Stromal cell of bone marrow (primary cell): ENCODE data around the gene GPN1.
A peak's percentile ranks its signal among the peaks of the same experiment; 100 is the strongest.
"Not testable (repeated sequence)": the region's sequence is repeated elsewhere in the genome, so short reads cannot be mapped to it uniquely, and the experiment has no call there.

Experiments used
- DNase-seq: peaks from one replicate; pipeline ENCODE4 v3.0.0-alpha.2; 2012; ENCODE audit warnings: low read depth

Gene GPN1

DNA sequence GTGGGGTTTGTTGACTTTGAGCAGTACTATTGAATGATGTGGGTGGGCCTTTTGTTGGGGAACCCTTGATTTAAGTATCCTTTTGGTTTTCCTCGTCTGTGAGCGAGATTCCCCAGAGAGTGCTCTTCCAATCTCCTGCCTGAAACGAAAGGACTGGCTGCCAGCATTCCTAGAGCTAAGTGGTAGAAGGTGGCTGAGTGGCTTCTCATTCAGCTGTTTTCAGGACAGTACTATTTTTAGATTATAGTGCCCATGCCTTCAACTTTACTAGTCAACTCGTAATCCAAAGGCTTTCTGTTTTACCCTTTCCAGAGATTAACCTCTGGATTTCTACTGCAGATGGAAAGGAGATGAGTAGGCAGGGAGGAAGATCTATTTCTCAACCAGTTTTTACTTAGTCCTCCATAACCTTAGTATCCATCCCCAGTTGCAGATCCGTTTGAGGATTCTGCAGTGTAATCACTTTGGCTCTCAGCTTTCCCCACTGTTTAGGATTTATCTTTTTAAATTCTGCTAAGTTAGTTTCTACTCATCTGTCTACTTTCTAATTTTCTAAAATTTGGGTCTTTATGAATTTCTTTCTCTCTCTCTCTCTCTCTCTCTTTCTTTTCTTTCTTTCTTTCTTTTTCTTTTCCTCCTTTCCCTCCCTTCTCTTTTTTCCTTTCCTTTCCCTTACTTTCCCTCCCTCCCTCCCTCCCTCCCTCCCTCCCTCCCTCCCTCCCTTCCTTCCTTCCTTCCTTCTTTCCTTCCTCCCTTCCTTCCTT is 44.1 kb downstream of the GPN1 start:
- DNase-seq, result no peak

DNA sequence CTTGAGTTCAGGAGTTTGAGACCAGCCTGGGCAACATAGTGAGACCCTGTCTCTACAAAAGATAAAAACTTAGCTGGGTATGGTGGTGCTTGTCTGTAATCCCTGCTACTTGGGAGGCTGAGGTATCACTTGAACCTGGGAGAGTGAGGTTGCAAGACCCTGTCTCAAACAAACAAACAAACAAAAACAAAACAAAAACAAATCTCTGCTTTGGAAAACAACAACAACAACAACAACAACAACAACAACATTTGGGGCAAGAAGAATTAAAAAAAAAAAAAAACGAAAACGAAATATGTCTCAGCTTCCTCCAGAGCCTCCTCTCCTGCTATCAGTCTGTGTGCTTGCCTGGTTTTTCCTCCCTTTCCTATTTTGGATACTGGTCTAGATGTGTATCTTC is 51.7 kb downstream of the GPN1 start:
- no peak for DNase-seq

DNA sequence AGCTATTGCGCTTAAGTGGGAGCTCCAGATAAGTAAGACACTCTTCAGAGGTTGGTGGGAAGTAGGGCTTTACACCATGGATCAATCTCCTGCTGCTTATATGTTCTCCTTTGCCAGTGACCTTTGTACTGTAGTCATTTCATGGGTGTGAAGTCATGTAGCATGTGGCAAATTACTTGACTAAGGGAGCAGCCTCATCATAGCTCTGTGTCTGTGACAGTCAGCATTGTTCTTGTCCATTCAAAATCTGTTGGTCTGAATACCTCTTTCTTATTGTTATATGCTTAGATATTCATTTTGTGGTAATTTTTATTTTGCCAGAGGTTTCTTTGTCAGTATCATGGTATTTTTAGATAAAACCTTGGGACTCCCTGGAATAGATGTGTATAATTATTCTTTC is 53.0 kb downstream of the GPN1 start:
- peak; percentile 18 for DNase-seq

DNA sequence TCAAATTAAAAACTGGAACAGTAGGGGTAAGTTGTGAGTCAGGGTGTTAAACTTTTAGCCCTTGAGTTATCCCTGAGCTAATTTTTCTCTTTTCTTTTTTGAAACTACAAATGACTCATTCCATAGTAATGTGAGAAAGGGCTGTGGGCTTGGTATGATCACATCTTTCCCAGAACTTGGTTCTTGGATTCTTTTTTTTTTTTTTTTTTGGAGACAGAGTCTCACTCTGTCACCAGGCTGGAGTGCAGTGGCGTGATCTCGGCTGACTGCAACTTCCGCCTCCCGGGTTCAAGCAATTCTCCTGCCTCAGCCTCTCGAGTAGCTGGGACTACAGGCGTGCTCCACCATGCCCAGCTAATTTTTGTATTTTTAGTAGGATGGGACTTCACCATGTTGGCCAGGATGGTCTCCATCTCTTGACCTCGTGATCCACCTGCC is 53.5 kb downstream of the GPN1 start:
- DNase-seq, result peak; percentile 85

DNA sequence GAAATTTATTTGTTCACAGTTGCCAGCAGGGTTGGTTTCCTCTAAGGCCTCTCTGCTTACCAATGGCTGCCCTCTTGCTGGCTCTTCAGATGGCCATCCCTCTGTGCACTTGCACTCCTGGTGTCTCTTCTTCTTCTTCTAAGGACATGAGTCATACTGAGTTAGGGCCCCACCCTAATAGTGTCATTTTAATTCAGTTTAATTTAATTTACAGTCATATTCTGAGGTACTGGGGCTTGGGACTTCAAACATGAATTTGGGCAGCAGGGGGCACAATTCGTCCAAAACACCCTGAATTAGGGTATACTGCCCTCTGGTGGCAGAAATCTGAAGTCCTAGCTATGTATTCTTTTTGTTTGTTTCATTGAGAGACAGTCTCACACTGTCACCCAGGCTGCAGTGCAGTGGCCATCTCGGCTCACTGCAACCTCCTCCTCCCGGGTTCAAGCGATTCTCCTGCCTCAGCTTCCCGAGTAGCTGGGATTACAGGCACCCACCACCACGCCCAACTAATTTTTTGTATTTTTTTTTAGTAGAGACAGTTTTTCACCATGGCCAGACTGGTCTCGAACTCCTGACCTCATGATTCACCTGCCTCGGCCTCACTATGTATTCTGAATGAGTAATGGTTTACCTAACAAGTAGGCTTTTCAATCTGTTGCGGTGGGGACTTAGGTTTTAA is 54.7 kb downstream of the GPN1 start:
- peak; percentile 80 for DNase-seq

DNA sequence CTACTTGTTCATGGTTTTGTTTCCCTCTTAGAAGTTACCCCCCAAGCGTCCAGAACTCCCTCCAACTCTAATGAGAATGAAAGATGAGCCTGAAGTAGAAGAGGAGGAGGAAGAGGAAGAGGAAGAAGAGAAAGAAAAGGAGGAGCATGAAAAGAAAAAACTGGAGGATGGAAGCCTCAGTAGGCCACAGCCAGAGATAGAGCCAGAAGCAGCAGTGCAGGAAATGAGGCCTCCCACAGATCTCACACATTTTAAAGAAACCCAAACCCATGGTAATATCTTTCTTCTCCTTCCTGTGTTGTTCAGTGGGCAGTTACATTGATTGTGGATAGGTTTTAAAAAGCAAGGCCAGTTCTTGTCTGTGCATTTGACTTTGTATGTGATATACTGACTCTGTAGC is 56.2 kb downstream of the GPN1 start:
- not testable (repeated sequence) for DNase-seq

DNA sequence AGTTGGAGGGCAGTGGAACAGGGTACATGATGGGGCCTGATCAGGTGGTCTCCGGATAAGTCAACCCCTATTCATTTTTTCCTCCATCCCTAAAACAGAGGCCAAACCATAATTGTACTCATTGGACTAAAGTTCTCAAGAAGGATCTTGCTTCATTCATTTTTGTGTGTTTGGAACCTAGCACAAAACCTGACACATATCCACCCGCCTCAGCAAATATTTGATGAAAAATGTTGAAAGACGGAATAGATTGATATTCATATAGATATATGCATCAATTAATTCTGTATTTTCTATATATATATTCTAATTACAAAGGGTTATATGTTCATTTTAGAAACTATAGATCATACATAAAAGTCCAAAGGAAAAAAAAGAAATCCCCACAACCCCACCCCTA is 56.7 kb downstream of the GPN1 start:
- DNase-seq, result no peak

DNA sequence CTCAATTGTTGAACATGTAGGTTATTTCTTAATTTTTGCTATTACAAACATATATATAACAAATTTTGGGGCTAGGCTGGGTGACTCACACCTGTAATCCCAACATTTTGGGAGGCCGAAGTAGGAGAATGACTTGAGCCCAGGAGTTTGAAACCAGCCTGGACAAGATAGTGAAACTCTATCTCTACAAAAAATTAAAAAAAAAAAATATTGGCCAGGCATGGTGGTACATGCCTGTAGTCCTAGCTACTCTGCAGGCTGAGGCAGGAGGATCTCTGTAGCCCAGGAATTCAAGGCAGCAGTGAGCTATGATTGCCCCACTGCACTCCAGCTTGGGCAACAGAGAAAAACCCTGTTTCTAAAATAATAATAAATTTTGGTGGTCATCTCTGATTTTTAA is 58.4 kb downstream of the GPN1 start:
- DNase-seq, result no peak

DNA sequence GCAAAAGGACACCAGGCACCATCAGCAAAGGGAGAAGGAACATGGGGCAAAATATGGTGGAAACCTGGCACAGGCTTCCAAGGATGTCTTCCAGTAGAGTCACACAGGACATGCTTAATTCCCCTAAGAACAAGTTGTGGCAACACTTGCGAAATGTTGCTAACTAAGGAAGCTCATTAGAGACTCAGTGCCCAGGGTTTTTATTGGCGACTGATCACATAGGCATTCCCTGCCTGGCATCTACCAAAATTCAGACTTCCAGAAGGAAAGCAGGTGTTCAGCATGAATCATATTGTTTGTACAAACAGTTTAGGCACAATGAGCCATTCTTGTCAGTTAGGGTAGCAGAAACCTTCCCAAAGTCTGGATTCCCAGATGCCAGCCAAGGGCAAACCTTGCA is 60.6 kb downstream of the GPN1 start:
- no peak for DNase-seq

DNA sequence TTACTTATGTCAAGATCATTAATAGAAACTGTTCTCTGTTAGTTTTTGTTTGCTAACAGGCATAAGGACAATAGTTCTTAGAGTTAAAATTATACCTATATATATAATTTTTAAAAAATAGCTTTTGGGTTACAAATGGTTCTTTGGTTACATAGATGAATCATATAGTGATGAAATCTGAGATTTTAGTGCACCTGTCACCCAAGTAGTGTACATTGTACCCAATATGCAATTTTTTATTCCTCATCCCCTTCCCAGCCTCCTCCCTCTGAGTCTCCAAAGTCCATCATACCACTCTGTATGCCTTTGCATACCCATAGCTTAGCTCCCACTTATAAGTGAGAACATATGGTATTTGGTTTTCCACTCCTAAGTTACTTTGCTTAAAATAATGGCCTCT is 61.2 kb downstream of the GPN1 start:
- DNase-seq, result no peak

DNA sequence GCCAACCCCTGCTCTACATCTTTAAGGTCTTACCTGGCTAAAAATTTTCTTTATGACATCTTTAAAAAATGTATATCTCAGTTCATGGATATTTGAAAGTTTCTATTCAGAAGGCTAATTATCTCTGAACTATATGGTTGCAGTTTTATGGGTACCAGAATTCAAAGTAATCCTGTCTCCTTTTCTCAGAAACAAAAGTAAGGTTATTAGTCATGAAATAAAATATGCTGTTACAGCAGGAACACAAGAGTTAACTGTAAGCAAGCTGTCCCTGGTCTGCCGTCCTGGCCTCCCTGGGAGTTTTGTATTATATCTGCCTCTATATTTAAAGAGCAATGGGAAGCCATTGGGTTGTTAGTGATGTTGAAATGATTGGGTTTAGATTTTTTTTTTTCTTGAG is 68.8 kb downstream of the GPN1 start:
- no peak for DNase-seq
